ENCODE measurements around the gene PNPLA7. TPM values are rescaled to one million over a fixed set of nuclear protein-coding genes. Genes with fewer than 3 reads are reported as not detected.
"Not testable (repeated sequence)": the region's sequence is repeated elsewhere in the genome, so short reads cannot be mapped to it uniquely, and the experiment has no call there.

The PNPLA7 gene
- total RNA-seq, 1 donor from 2014 or later: 18.3 TPM

DNA sequence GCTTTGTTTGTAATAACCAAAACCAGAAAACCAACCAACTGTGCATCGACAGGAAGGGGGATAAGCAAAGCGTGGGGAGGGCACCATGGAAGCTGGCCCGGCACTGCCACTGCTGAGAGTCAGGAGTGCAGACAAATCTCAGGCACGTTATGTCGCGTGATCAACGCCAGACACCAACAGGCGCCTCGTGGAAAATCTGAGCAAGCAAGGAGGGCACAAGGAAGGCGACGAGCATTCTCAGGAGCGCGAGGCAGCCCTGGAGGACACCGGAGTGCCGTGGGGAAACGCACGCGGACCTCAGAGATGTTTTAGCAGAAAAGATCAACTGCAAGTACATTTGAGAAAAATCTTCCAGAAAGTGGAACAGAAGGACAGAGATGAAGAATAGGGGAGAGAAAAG is 75.9 kb downstream of the PNPLA7 start:
- no peak for ATAC-seq
- no peak for DNase-seq (ENCODE audit: low spot score)
- intact Hi-C loops (cut with DNase I): no loop called here

DNA sequence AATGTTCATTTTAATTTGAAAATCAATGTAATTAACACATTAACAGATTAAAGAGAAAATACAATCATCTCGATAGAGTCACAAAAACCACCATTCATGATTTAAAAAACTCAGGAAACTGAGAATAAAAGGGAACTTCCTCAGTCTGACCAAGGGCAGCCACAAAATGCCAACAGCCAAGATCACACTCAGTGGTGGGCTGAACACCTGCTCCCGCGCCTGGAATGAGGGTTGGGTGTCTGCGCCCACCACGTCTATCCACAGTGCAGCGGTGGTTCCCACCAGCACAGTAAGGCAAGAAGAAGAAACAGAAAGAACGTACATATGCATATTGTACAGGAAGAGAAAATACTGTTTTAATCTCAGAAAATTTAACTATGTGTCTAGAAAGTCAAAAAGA is 79.4 kb downstream of the PNPLA7 start:
- intact Hi-C loops (cut with DNase I): no loop called here
- ATAC-seq: no peak
- DNase-seq (ENCODE audit: low spot score): no peak

DNA sequence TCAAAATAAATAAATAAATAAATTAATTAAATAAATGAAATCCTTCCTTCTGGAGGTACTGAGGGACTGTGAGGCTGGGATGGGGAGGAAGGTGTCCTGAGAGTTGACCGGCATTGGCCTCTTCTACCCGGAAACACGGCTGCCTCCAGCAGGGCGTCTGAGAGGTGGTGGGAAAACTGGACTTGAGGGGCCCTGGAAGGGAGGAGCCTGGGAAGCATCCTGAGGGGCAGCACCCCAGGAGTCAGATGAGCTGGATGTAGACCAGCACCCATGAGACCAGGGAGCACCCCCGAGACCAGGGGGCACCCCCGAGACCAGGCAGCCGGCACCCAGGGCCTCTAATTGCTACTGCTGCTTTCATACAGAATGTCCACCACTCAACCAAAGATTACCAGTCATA is 82.3 kb downstream of the PNPLA7 start:
- intact Hi-C loops (cut with DNase I): no loop called here
- no peak for ATAC-seq
- DNase-seq (ENCODE audit: low spot score): no peak

DNA sequence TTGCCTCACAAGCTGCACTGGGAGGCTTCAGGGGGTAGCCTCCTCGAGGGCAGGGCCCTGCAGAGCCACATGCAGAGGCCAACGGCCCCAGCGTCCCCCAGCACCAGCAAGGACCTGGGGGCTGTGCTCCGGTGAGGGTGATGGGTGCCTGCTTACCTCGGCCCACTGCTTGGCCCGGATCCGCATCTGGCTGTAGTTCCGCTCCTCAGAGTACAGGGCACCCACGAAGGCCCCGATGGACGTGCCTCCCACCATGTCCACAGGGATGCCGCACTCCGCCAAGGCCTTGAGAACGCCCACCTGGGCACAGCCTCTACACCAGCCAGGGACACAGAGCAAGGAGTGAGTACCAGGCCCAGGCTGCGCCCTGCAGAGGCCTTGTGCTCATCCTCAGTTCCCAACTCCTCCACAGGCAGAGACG is 83.0 kb downstream of the PNPLA7 start:
- intact Hi-C loops (cut with DNase I): no loop called here
- no peak for ATAC-seq

DNA sequence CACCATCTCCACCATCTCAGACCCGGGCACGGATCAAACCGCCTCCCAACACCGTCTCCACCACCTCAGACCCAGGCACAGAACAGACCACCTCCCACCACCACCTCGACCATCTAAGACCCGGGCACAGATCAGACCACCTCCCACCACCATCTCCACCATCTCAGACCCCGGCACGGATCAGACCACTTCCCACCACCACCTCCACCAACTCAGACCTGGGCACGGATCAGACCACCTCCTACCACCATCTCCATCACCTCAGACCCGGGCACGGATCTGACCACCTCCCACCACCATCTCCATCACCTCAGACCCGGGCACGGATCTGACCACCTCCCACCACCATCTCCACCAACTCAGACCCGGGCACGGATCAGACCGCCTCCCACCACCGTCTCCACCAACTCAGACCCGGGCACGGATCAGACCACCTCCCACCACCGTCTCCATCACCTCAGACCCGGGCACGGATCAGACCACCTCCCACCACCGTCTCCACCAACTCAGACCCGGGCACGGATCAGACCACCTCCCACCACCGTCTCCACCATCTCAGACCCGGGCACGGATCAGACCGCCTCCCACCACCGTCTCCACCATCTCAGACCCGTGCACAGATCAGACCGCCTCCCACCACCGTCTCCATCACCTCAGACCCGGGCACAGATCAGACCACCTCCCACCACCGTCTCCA is 83.7 kb downstream of the PNPLA7 start:
- intact Hi-C loops (cut with DNase I); ATAC-seq: not testable (repeated sequence)

More for the DNA sequence above, 83.0 kb downstream of the PNPLA7 start:
- no peak for DNase-seq (ENCODE audit: low spot score)

DNA sequence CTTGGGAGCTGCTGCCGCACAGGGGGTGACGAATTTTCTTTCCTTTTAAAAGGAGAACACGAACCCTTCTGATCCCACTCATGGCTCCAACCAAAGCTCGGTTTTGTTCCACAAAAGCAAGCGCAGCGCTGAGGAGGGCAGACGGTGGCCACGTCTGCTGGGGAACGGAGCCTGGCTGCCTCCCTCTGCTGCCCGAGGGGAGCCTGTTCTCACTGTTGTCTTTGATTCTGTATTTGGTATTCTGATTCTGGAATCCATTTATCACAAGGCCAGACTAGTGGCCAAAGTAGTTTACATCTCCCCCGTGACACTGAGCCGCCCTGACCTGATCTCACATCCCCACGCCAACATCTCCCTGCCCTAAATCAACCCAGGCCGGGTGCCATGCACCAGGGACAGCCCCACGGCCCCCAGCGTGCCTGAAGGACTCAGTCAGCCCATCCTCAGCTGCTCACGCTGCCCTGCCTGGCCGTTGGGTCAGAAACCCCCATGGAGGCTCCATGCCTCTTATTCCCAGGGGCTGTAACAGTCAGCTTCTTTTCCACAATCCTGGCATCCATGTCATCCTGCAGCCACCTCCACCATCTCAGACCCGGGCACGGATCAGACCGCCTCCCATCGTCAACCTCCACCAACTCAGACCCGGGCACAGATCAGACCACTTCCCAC is 84.3 kb downstream of the PNPLA7 start:
- ATAC-seq (no peak), DNase-seq (ENCODE audit: low spot score) (no peak)
- intact Hi-C loops (cut with DNase I): no loop called here

More for the DNA sequence above, 83.7 kb downstream of the PNPLA7 start:
- DNase-seq (ENCODE audit: low spot score): not testable (repeated sequence)

DNA sequence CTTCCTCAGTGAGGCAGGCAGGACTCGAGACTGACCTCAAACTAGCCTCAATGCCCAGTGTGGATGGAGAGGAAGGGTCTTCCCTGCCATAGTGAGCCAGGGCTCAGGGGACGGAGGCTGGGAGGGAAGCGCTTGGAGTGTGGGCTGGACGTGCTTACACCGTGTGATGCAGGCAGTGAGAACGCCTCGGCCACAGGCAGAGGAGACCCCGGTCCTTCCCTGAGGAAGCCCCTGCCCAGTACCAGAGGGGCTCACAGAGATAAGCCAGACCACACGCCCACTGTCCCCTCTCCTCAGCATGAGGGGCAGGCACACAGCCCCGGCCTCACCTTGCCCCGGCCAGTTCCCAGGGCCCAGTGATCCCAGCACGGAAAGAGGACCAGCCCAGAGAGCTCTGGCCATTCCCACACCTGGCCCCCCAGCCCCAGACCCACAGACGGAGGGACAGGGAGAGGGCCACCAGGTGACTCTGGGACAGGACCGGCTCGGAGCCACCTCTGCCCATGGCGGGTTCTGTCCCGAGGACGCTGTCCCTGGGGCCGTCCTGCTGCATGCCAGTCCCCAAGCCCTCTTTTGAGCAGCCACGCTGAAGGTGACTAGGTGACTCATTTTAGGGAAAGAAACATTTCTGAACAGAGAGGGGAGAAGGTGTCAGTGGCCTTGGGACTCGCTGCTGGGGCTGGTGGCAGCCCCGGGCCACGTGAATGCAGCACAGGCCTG is 85.0 kb downstream of the PNPLA7 start:
- intact Hi-C loops (cut with DNase I): no loop called here
- no peak for DNase-seq (ENCODE audit: low spot score)
- ATAC-seq: no peak

DNA sequence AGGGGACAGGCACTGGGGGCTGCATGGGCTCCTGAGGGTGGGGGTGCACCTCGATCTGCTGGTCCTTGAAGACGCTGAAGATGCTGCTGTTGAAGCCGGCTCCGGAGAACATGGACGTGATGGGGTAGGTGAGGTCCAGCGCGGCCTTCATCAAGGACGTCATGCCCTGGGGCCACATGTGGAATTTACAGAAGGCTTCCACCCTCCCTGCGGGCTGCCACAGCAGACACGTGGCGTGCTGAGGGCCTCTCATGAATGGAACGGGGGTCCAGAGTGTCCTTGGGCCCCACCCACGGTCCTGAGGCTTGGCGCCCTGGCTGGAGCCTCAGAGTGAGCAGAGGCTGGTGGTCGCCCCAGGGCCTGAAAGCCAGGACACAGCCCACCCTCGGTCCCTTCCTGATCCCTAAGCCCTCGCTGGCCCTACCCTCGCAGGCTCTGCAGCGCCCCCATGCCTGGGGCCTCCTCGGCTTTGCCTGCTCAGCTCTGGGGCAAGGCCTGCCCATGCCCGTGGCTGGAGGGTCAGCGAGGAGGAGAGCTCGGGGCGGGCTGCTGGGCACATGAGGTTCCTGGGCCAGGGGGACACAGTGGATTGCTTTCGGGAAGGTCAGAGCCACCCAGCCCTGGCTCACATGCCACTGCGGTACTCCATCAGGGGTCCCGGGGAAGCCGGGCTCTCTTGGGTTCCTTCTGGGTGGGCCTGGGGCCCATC is 85.8 kb downstream of the PNPLA7 start:
- DNase-seq (ENCODE audit: low spot score) (no peak), ATAC-seq (no peak)
- intact Hi-C loops (cut with DNase I): no loop called here

DNA sequence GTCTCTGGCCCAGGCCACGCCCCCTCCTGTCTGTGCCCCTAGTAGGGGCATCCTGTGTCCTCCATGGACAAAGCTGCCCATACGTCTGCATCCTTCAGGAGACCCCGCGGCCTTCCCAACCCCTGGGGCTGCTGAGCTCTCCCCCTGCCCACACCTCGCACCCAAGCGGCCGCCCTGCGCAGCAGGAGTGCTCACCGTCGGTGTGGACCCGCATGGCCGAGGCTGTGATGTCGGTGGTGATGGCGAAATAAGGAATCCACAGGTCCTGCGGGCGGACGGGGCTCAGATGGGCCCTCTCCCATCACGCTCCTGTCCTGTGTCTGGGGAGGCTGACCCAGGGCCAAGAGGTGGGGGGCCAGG is 86.3 kb downstream of the PNPLA7 start:
- ATAC-seq (no peak), DNase-seq (ENCODE audit: low spot score) (no peak)
- intact Hi-C loops (cut with DNase I): no loop called here

DNA sequence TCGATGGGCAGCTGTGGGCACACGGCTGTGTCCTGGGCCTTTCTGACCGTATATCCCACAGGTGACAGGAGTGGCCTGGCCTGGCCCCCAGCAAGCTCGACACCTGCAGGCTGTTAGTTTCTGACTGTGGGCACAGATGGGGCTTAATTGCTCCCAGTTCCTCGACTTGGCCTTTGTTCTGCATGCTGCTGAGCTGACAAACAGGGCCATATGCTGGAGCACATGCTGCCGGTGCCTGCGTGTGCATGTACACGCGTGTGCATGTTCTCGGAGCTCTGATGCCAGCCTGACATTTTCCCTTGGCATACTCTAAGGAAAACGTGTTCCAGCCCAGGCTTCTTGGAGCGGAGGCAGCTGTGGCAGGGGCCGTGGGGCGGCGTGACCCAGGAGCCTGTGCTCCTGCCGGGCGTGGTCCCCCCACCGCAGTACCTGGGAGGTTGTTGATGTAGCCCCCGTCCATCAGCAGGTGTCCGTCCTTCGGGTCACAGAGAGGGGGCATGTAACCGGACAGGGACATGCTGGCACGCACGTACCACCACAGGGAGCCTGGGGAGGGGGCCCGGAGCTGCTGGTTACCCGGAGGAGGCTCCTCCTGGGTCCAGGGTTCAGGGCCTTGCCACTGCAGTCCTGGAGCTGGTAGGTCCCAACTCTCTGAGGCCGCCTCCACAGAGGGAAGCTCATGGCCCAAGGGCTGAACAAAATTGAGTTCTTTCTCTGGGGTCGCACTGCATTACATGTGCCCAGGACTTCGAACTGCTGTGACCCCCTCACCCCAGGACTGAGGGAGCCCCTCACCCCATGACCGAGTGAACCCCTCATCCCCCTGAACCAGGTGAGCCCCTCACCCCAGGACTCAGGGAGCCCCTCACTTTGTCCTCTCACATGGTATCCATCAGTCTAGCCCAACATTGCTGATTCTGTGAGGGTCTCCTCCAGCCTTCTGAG is 86.9 kb downstream of the PNPLA7 start:
- DNase-seq (ENCODE audit: low spot score) (no peak), ATAC-seq (no peak)
- intact Hi-C loops (cut with DNase I): no loop called here

DNA sequence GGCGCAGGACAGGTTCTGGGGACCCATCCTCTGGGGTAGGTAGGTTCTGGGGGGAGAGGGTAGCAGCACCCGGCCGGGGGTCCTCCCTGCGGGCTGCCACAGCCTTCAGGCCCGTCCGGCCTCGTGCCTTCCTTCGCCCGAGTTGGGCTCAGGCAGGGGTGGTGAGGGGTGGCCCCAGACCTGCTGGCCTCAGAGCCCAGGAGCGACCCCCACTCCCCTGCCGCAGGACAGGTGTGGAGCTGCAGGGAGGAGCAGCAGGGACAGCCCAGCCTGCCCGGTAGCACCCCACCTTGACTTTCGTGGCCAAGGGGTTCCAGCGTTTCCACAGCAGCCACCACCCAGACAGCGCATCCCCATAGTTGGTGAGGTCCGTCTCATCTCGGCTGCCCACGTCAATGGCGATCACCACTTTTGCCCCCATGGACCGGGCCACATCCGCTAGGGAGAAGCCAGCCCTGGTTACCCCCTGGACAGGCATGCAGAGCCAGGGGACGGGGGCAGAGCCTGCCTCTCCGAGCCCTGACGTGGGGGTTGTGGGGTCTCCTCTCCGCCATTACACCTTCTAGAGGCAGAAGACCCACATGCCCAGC is 87.7 kb downstream of the PNPLA7 start:
- ATAC-seq: no peak
- DNase-seq (ENCODE audit: low spot score): no peak
- intact Hi-C loops (cut with DNase I): no loop called here

DNA sequence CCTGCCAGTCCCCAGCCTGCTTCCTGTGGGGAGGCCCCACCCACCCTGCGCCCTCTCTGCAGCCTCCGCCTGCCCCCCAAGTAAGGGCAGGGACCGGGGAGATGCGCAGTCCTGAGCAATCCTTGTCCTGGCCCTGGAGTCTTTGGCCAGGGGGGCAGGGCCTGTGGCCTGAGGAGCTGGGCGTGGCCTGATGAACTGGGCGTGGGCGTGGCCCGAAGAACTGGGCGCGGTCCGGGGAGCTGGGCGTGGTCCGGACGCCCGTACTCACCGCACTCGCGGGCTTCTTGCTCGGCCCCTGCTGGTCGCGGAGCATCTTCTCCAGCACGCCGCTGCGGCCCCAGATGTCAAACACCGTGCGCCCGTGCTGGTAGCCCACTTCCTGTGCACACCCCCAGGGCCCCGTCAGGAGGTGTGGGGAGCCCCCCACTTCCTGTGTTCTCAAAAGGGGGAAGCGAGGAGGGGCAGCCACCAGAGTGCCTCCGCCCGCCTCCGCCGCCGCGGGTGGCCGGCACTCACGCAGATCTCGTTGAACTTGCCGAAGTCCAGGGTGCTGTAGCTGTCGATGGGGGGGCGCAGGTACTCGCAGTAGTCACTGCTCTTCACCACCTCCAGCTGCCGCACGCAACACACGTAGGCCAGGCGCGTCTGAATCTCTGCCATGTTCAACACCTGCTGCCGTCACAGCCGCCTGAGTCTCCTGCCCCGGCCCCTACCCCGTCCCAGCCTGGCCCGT is 88.4 kb downstream of the PNPLA7 start:
- intact Hi-C loops (cut with DNase I): no loop called here
- ATAC-seq: no peak

DNA sequence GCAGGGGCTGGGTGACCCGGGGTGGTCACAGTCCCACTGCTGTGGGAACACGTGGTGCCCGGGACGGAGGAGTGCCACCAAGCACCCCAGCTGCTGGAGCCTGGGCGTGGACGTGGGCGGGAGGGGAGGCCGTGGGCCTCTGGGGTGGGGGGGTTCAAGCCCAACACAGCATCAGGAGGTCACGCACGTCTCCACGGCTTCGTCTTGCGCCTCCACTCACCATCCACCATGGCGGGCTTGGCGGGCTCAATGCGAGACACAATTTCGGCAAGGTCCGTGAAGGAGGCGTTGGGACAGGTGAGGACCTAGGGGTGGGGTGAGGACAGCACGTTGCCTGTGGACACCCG is 88.9 kb downstream of the PNPLA7 start:
- ATAC-seq (no peak), DNase-seq (ENCODE audit: low spot score) (no peak)
- intact Hi-C loops (cut with DNase I): no loop called here

More for the DNA sequence above, 88.4 kb downstream of the PNPLA7 start:
- DNase-seq (ENCODE audit: low spot score): no peak

DNA sequence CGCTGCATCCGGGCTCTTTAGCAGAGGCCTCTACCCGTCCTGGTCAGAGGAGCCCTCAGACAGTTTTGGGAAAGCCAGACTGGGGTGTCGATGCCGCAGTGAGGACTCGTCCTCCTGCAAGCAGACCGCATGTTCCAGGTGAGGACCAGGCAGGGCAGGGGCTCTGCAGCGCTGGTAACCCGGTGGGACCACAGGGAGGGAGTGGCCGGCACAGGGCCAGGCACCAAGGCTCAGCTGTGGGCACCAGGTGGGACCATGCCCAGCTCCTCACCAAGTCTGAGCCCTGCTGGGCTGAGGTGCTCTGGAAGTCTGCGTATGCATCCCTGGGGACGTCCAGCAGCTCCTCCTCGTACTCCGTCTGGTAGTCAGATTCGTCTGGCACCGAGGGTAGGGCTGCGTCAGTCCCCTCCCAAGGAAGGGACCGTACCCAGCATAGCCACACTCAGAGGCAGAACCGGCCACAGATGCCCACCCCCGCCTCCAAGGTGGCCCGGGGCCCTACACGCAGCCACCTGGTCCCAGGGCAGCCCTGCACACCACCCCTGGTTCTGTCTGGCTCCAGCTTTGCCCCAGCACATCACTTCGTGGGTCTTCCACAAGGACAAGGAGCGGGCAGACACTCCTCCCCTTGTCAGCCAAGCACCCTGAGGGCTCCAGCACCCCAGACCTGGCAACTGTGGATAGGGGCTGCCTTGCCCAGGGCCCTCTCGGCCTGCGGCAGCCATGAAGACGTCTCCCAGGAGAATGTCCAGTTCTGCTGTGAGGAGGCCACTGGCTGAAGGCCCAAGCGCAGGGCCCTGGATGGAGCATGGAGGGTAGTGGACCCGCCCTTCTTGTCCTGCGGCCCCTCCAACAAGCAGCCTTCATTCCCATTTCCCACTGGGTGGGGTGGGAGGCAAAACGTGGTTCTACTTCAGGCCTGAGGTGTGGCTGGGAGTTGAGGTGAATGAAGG is 89.6 kb downstream of the PNPLA7 start:
- ATAC-seq (no peak), DNase-seq (ENCODE audit: low spot score) (peak; percentile 66)
- intact Hi-C loops (cut with DNase I): no loop called here

DNA sequence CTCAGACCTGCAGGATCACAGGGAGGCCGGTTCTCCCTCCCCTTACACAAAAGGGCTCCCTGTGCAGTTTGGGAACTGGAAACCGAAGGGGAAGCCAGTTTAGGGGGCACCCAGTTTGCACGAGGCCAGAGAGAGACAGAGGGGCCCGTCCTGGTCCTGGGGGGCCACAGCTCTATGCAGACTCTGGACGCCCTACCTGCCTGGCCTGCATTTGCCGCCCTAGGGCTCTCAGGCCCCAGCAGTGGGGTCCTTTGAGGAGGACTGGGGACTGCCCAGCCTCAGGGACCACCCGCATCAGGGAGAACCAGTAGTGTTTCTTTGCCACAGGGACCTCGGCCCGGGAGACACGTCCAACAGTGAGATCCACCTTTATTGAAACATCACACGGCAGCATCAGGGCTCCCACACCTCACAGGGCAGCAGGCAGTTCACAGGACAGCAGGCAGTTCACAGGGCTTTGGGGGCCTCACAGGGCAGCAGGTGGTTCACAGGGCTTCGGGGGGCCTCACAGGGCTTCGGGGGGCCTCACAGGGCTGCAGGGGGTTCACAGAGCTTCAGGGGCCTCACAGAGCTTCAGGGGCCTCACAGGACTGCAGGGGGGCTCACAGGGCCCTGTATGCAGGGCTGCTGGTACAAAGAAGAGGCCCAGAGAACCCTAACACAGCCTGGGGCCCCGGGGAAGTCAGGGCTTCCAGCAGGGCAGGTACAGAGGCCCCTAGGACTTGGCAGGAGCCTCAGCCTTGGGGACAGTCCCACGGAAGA is 90.4 kb downstream of the PNPLA7 start:
- DNase-seq (ENCODE audit: low spot score) (peak; percentile 68), ATAC-seq (peak; percentile 1)
- intact Hi-C loops (cut with DNase I): no loop called here

DNA sequence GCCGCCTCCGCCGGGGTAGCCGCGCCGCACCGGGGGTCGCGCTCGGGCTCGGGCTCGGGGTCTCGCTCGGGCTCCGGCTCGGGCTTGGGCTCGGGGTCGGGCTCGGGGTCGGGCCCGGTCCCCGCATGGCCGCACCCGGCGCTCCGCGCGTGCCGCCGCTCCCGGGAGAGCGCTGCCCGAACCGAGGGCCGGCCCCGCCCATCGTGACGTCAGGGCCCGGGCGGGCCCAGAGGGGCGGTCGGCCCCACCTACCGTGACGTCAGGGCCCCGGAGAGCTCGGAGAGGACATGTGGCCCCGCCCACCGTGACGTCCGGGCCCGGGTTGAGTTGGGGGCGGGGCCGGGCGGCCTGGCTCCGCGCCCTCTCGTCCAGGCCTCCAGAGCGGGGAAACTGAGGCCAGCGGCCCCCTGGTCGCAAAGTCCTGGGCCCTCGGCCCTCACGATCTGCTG is 91.0 kb downstream of the PNPLA7 start, which contains the start of gene NSMF:
NSMF (minus strand) TSS at position 183 of the 449 bp plus-strand sequence. CDS start 232 bp downstream, outside the sequence.
- DNase-seq (ENCODE audit: low spot score): peak; percentile 97
- intact Hi-C loops (cut with DNase I): no loop called here
- peak; percentile 87 for ATAC-seq
